ENCODE measurements around the gene DIPK1C. TPM values are rescaled to one million over a fixed set of nuclear protein-coding genes. Genes with fewer than 3 reads are reported as not detected.

The DIPK1C gene
- total and polyA plus RNA-seq, 2 experiments from 2014 or later: 0.07 TPM; not detected in 1

GRCh38 chr18:74460825-74461224 is 3.7 kb upstream of the DIPK1C start:
- no peaks in the 10 kb centered on the region for H3K9me3 Mint-ChIP-seq
- Histone ChIP-seq H4K20me1 (replicated peaks; ENCODE audit: insufficient read depth) (no peaks in the 10 kb centered on the region), H3K9me2 (ENCODE audit: insufficient read depth) (no peaks in the 10 kb centered on the region), H3F3A (replicated peaks; ENCODE audit: low read depth) (no peaks in the 10 kb centered on the region), H3K27me3 (ENCODE audit: insufficient read depth) (peaks cover 39% of the 10 kb centered on the region), H3K4me3 (no peak overlapping the region), H3K79me2 (replicated peaks; ENCODE audit: insufficient read depth) (no peaks in the 10 kb centered on the region), H3K27ac (ENCODE audit: low read depth) (no peak overlapping the region), H3K4me1 (ENCODE audit: insufficient read depth) (peaks cover 3% of the 10 kb centered on the region; the same call in 1 of the 2 replicates), H2AFZ (no peak overlapping the region), H3K4me2 (no peak overlapping the region), H3K36me3 (ENCODE audit: insufficient read depth) (no peaks in the 10 kb centered on the region)
- no peaks in the 10 kb centered on the region for H3K36me3 Mint-ChIP-seq (ENCODE audit: low read depth)
- H3K27me3 Mint-ChIP-seq (ENCODE audit: insufficient read depth, low read depth, poor library complexity): peaks cover 27% of the 10 kb centered on the region
- no peak overlapping the region for H3K27ac Mint-ChIP-seq
- TF ChIP-seq EZH2 (IDR thresholded peaks at IDR 0.05; ENCODE audit: low read depth, unreplicated experiment): no peak
- no peak for TF ChIP-seq STAT1 (IDR thresholded peaks at IDR 0.05; ENCODE audit: unreplicated experiment)
- no peak for TF ChIP-seq CREB1 (CRISPR knock-in tag; IDR thresholded peaks at IDR 0.05; ENCODE audit: low read depth)
- TF ChIP-seq ZNF462 (CRISPR knock-in tag; IDR thresholded peaks at IDR 0.05): no peak
- no peak for TF ChIP-seq JUNB (IDR thresholded peaks at IDR 0.05; ENCODE audit: unreplicated experiment)
- H3K4me1 Mint-ChIP-seq: peaks cover 9% of the 10 kb centered on the region; the same call in 2 of the 3 replicates
- ATAC-seq: no peak
- H3K4me3 Mint-ChIP-seq: no peak overlapping the region
- DNase-seq (ENCODE audit: low spot score): no peak

- H3K27me3 ChIP-seq (ENCODE audit: insufficient read depth): peaks cover 48% of the 10 kb centered on the region
- TF ChIP-seq JUNB (IDR thresholded peaks at IDR 0.05; ENCODE audit: unreplicated experiment) (no peak), ETS1 (IDR thresholded peaks at IDR 0.05) (no peak)
These were observed 2.8 kb upstream of the DIPK1C start for GRCh38 chr18:74459889-74460288.

More at GRCh38 chr18:74459889-74460288, 2.8 kb upstream of the DIPK1C start:
- Histone ChIP-seq H2AFZ (no peak overlapping the region), H3K9me2 (ENCODE audit: insufficient read depth) (no peaks in the 10 kb centered on the region), H3K4me1 (ENCODE audit: insufficient read depth) (peaks cover 5% of the 10 kb centered on the region), H3K36me3 (ENCODE audit: insufficient read depth) (no peaks in the 10 kb centered on the region), H3K4me3 (no peak overlapping the region), H3K4me2 (no peak overlapping the region), H3F3A (replicated peaks; ENCODE audit: low read depth) (no peaks in the 10 kb centered on the region), H3K27ac (ENCODE audit: low read depth) (no peak overlapping the region), H4K20me1 (replicated peaks; ENCODE audit: insufficient read depth) (no peaks in the 10 kb centered on the region), H3K79me2 (replicated peaks; ENCODE audit: insufficient read depth) (no peaks in the 10 kb centered on the region)
- peak; percentile 74 for ATAC-seq
- H3K27me3 Mint-ChIP-seq (ENCODE audit: insufficient read depth, low read depth, poor library complexity): peaks cover 36% of the 10 kb centered on the region
- no peaks in the 10 kb centered on the region for H3K36me3 Mint-ChIP-seq (ENCODE audit: low read depth)
- no peak overlapping the region for H3K4me3 Mint-ChIP-seq
- no peaks in the 10 kb centered on the region for H3K9me3 Mint-ChIP-seq
- peaks cover 9% of the 10 kb centered on the region; the same call in 2 of the 3 replicates for H3K4me1 Mint-ChIP-seq
- no peak overlapping the region for H3K27ac Mint-ChIP-seq
- peak; percentile 83 for DNase-seq (ENCODE audit: low spot score)
